Measurements from ENCODE around the gene RIMS4.

- TF ChIP-seq POLR2AphosphoS5 (IDR thresholded peaks at IDR 0.05; ENCODE audit: control insufficient read depth, insufficient read depth, low read depth, low read length) = no peak
- no peak for TF ChIP-seq SMARCC2 (IDR thresholded peaks at IDR 0.05; ENCODE audit: low read depth)
- TF ChIP-seq SIN3A (IDR thresholded peaks at IDR 0.05; ENCODE audit: borderline replicate concordance in 2 of 2, control insufficient read depth in 1 of 2, low read depth in 2 of 2, low read length in 2 of 2) = no peak
- TF ChIP-seq TEAD1 (CRISPR knock-in tag; IDR thresholded peaks at IDR 0.05) = no peak
- no peak for TF ChIP-seq ADNP (tag; IDR thresholded peaks at IDR 0.05)
- TF ChIP-seq ARID3A (IDR thresholded peaks at IDR 0.05; ENCODE audit: borderline replicate concordance, low read depth, low read length) = no peak
- TF ChIP-seq ATF7 (IDR thresholded peaks at IDR 0.05) = no peak
- TF ChIP-seq CTCF (IDR thresholded peaks at IDR 0.05 in 2 of 3, conservative IDR thresholded peaks at IDR 0.05 in 1 of 3; ENCODE audit: insufficient read depth in 2 of 3, low read depth in 1 of 3, low read length in 3 of 3) = no peak
- no peak for TF ChIP-seq JUNB (CRISPR knock-in tag; conservative IDR thresholded peaks at IDR 0.05)
These were observed 17.6 kb downstream of the RIMS4 start for GRCh38 chr20:44792796-44793195.
